LNCaP clone FGC (cell line): ENCODE results near the gene ZNF28.
"Not testable (repeated sequence)": the region's sequence is repeated elsewhere in the genome, so short reads cannot be mapped to it uniquely, and the experiment has no call there.

ENCODE experiments used
- DNase-seq: peaks from one replicate; pipeline ENCODE4 v3.0.0-alpha.2; 2011; ENCODE audit warnings: low read depth
- H3K4me3 ChIP-seq: 2 replicates; pipeline ENCODE4 v1.5.1; 2011; ENCODE audit warnings: mild to moderate bottlenecking, low read depth, low read length, control low read depth
- TF ChIP-seq, protein P1 (sequence below): IDR thresholded peaks from 2 replicates; pipeline ENCODE4 v1.5.1; 2012; ENCODE audit warnings: mild to moderate bottlenecking; ENCODE audit not compliant: control insufficient read depth, insufficient read depth; ENCODE audit errors: extremely low read depth

ZNF28 gene

GRCh38 chr19:52821204-52821960, at the start of gene ZNF28:
Gene ZNF28, minus strand, starts transcription at chr19:52821633. Its CDS starts 3,675 bp downstream, at chr19:52817958.
- H3K4me3 ChIP-seq = peak within 1 kb of the TSS; percentile 71
- DNase-seq = peak; percentile 8

GRCh38 chr19:52868031-52868430, 46.6 kb upstream of the ZNF28 start:
- DNase-seq, H3K4me3 ChIP-seq: not testable (repeated sequence)

DNA sequence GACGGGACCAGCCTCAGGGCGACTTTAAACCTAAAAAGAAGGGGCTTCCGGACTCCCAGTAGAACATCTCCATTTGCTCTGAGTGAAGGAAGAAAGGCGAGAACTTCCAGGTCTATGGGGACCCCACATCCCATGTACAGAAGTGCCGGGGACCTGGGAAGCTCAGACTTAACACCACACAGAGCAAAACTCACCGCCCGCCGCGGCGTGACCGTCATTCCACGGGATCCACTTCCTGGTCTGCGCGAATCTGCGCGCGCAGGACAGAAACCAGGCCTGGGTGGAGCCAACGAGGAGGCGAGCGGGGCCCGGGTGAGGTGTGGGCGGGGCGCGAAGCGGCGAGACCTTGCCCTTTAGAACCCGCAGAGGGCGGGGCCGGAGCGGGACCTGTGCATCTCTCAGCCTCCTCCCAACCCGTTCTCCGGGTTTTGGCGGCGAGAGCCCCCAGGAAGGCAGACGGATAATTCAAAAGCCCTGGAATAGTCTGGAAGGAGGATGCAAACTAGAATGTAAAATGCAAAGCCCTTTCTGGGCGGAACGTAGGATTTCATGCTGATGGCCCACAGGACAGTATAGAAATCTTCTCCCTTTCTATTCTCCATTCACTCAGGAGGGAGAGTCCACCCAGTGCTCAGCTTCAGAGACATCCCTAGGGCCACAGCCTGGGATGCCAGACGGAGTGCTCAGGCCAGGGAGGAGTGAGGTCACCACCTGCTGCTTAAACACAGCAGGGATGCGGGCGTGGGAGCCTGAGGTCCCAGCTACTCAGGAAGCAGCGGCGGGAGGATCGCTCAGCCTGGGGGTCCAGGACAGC, 36.2 kb upstream of the ZNF28 start, which contains the start of gene ZNF468:
TSS of gene ZNF468 (minus strand) at position 242 of the 814 bp plus-strand sequence. CDS start 3,347 bp downstream, outside the sequence.
- H3K4me3 ChIP-seq = peak within 1 kb of the TSS; percentile 81
- peak; percentile 26 for DNase-seq

- H3K4me3 ChIP-seq = peak overlapping the region; percentile 81
- not testable (repeated sequence) for DNase-seq
These were observed 35.3 kb upstream of the ZNF28 start for GRCh38 chr19:52856540-52857377.

- DNase-seq, H3K4me3 ChIP-seq: not testable (repeated sequence)
These were observed 25.9 kb upstream of the ZNF28 start for GRCh38 chr19:52847352-52847751.

- not testable (repeated sequence) for DNase-seq, H3K4me3 ChIP-seq
These were observed 19.5 kb upstream of the ZNF28 start for GRCh38 chr19:52840825-52841465.

GRCh38 chr19:52834289-52834688, 12.9 kb upstream of the ZNF28 start:
- H3K4me3 ChIP-seq, DNase-seq: not testable (repeated sequence)

- not testable (repeated sequence) for H3K4me3 ChIP-seq, DNase-seq
These were observed 12.1 kb upstream of the ZNF28 start for GRCh38 chr19:52833541-52833940.

- not testable (repeated sequence) for DNase-seq, H3K4me3 ChIP-seq
These were observed 8.4 kb upstream of the ZNF28 start for GRCh38 chr19:52829866-52830265.

DNA sequence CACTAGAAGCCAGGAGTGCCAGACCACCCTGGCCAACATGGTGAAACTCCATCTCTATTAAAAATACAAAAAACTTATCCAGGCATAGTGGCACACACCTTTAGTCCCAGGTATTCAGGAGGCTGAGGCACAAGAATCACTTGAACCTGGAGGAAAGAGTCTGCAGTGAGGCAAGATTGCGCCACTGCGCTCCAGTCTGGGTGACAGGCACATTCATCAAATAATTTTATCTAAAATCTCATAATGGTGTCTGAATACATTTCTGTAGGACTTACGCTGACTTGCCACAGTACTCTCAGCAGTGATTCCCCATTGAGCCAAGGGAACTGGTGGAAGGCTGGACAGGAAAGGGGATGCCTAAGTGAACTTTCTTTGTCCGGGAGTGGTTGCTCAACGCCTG, 4.3 kb upstream of the ZNF28 start:
- no peak overlapping the region for H3K4me3 ChIP-seq
- TF ChIP-seq, protein P1, sequence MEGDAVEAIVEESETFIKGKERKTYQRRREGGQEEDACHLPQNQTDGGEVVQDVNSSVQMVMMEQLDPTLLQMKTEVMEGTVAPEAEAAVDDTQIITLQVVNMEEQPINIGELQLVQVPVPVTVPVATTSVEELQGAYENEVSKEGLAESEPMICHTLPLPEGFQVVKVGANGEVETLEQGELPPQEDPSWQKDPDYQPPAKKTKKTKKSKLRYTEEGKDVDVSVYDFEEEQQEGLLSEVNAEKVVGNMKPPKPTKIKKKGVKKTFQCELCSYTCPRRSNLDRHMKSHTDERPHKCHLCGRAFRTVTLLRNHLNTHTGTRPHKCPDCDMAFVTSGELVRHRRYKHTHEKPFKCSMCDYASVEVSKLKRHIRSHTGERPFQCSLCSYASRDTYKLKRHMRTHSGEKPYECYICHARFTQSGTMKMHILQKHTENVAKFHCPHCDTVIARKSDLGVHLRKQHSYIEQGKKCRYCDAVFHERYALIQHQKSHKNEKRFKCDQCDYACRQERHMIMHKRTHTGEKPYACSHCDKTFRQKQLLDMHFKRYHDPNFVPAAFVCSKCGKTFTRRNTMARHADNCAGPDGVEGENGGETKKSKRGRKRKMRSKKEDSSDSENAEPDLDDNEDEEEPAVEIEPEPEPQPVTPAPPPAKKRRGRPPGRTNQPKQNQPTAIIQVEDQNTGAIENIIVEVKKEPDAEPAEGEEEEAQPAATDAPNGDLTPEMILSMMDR = no peak
- DNase-seq = no peak

- TF ChIP-seq, protein P1 = no peak
- no peak overlapping the region for H3K4me3 ChIP-seq
- no peak for DNase-seq
These were observed 2.2 kb upstream of the ZNF28 start for GRCh38 chr19:52823676-52824075.

- peak overlapping the region; percentile 71 for H3K4me3 ChIP-seq
- DNase-seq = not testable (repeated sequence)
These were observed 795 bp downstream of the ZNF28 start for GRCh38 chr19:52820472-52821203.
